GM21423 (cell line): ENCODE measurements around the gene EEF1AKMT2.
A peak's percentile ranks its signal among the peaks of the same experiment; 100 is the strongest.
"Not testable (repeated sequence)": the region's sequence is repeated elsewhere in the genome, so short reads cannot be mapped to it uniquely, and the experiment has no call there.

ENCODE experiments used
- ATAC-seq: cut with Tn5 transposase; IDR thresholded peaks from one replicate; pipeline ENCODE4 v1.9.1; 2021; ENCODE audit warnings: mild to moderate bottlenecking, moderate library complexity; ENCODE audit not compliant: unreplicated experiment

Gene EEF1AKMT2

DNA sequence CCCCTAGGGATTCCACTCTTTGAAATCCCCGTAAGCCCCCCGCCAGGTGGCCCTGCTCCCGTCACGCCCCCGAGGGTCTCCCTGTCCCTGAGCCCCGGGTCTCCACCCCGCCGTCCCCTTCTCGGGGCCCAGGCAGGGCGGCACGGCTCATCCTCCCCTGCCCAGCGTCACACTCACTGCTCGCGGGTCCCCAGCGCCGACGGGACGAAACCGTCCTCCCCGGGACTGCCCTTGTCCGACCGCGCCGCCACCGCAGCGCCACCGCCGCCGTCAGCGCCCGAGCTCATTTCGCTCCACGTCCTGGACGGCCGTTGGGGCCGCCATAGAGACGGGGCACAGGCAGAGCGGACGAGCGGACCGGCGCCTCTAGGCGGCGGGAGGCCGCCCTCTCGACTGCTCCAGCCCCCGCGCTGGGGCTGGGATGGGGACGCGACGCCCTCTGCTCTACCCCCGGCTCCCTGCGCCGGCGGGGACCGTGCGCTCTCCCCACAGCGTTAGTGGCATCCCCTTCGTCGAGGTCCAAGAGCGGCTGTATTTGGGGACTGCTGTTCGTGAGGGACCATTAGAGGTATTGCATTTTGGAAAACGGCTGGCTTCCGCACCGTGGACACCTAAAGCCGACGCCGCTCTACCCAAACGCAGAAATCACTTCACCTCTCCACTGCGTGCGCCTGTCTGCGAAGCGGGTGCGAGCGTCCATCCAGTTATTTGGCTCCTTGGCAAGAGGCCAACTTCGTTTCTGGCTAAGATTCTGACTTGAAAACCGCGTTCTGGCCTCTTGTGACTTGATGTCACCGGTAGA is at the start of gene EEF1AKMT2:
EEF1AKMT2 (minus strand) TSS at position 341 of the 802 bp plus-strand sequence; CDS start at position 287, 54 bp downstream.
- peak; percentile 90 for ATAC-seq

DNA sequence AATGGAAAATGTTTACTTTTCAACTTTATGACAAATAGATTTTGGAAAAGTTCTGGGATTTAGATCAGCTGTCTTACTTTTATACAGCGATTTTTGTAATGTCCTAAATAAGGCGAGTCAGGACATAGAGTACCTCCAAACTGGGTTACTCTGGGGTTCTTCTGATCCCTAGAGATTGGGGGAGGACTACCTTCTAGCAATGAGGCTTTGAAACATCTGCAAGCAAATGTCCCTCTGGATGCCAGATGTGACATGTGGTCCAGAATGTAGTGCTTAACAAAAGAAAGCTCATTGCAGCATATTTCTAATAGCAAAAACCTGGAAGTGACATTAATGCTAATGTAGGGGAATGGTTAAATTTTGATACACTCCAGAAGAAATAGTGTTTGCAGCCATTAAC is 46.0 kb upstream of the EEF1AKMT2 start:
- no peak for ATAC-seq

DNA sequence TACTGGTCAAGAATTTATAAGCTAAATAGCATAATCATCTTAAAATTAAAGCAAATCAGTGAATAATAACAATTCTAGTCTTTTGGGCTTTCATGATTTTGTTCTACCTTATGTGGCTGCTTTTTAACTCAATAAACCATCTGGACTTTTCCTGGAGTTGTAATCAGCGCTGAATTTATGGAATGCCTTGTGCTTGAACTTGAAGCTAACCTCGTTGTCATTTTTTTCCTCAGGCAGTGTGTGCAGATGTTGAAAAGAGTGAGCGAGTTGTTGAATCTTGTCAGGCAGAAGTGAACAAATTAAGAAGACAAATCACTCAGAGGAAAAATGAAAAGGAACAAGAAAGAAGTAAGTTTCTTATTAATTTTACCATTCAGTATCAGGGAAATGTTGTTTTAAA is 39.4 kb upstream of the EEF1AKMT2 start:
- no peak for ATAC-seq

DNA sequence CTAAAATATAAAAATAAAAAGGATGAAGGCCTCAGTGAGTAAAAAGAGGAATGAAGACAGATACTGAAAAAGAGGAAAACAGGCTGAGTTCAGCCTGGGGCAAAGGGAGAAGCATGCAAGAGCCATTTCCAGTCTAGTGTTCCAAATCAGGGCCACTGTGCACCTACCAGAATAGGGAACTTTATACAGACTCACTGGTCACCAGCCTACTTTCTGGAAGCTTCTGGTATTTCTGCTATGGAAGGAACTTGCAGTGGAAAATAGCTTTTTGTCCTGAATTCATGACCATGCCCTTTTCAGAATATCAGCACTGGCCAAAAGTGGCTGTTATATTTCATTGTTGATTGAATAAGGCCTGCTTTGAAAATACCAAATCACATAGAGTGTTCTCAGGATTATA is 38.8 kb upstream of the EEF1AKMT2 start:
- no peak for ATAC-seq

DNA sequence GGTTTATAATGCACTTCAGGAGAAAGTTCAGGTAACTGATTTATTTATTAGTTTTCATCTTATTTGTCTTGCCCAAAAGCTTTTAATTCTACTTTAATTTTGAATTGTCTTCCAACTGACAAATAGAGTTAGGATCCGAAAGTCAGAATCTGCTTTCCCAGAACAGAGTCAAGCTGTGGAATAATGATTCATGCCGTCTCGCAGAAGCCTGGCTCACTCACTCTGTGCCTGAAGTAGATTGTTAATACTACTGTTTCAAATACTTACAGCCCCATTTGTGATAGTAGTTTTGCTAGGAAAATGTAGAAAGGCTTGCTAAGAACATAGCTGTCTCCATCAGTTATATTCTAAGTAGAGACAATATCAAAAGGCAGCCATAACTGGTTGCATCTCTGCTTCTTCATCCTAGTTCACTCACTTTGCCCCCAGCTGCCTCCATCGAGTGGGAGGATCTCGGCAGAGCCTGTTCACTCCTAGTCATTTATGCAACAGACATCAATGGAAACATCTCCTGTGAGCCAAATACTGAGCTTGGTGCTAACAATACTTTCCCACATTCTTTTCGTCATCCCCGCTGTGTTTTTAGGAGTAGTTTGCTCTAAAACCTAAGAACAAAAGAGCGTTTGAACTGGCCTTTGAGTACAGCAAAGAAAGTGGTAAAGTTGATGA is 37.9 kb upstream of the EEF1AKMT2 start:
- ATAC-seq: no peak

DNA sequence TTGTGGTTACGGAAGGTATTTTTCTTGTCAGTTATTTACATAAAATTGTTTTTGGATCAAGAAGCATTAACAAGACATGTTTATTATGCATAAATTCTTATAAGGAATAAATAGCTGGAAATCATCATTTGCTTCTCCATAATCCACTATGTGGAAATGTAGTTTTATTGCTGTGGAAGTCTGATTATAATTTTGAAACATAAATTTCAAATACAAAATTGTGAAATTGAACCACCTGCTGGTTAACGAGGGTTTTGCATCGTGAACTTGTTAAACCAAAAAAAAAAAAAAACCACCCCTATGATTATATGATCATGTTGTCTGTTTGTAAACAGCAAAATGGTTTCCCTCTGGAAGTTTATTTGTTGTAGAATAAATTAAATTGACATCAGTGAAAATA is 35.8 kb upstream of the EEF1AKMT2 start:
- ATAC-seq: no peak

DNA sequence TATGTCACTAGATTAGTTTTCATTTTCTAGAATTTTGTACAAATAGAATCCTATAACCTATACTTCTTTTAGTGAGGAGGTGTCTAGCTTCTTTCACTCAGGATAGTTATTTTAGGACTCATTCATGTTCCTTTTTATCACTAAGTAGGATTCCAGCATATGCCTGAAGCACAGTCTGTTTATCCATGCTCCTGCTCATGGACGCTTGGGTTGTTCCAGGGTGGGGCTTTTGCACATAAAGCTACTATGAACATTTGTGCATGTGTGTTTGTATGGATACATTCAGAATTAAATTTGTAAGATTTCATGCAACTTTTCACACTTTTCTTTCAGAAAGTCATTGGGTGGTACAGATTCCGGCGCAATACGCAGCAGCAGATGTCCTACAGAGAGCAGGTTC is 34.6 kb upstream of the EEF1AKMT2 start:
- ATAC-seq: no peak

DNA sequence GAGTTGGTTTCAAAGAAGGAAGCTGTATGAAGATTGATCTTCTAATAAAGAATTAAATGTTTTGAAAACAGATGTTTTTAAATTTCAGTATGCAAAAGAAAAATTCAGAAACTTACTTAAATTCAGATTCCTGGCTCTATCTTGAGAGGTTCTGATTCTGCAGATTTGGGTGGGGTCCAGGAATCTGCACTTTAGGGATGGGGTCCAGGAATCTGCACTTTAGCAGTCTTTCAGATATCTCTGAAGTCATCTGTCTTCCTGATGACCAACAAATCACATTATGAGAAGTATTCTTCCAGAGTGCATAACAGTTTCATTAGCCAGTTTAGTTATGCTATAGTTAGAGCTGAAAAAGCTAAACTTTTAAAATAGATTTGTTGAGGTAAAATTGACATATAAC is 34.0 kb upstream of the EEF1AKMT2 start:
- ATAC-seq: no peak

DNA sequence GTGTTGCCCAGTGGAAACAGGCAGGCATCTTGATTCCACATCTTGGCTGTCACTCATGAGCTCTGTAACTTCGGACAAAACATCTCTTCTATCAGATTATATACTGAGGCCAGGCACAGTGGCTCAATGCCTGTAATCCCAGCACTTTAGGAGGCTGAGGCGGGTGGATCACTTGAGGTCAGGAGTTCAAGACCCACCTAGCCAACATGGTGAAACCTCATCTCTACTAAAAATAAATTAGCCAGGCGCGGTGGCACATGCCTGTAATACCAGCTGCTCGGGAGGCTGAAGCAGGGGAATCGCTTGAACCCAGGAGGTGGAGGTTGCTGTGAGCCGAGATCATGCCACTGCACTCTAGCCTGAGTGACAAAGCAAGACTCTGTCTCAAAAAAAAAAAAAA is 33.2 kb upstream of the EEF1AKMT2 start:
- not testable (repeated sequence) for ATAC-seq

DNA sequence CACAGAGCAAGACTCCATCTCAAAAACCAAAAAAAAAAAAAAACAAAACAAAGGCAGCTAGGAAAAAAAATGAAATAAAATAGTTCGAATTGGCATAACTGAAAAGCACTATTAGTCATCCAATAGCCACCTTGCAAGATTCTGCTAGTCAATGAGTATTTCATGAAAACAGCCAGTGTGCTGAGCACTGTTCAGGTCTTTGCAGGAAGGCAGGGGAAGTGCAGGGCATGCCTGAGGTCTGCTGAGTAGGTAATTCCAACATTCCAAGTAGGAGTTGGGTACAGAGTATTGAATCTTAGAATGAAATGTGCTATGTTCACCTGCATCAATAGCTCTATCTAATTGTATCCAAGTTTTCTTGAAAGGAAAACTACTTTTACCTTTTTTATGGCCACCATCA is 32.8 kb upstream of the EEF1AKMT2 start:
- ATAC-seq: no peak

DNA sequence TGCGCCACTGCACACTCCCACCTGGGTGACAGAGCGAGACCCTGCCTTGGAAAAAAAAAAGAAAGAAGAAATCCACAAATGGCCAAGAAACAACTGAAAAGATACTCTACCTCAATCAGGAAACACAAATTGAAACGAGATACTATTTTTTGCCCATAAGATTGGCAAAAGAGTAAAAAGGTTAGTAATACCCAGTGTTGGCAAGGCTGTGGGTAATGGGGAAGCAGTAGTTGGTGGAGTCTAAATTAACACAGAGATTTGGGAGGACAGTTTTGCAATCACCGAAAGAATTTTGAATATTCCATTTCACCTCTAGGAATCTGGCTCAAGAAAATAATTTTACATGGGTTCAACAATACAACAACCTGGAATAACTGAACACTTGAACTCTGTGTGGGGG is 29.8 kb upstream of the EEF1AKMT2 start:
- no peak for ATAC-seq

DNA sequence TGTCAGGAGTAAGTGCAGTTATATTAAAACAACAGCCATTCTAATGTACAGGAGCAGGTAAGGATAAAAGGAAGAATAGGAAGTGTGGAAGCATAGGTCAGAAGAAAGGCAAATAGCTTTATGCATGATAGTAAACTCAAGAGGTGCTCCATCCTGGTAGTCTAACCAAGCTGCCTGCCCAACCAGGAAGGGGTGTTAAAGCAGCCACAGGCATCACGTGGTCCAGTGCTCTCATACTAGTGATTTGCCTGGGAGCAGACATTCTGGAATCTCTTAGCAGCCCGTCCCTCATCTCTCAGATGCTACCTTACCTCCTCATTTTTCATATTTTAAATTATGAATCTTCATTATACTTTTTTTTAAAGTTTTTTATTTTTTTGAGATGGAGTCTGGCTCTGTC is 28.4 kb upstream of the EEF1AKMT2 start:
- ATAC-seq: no peak

DNA sequence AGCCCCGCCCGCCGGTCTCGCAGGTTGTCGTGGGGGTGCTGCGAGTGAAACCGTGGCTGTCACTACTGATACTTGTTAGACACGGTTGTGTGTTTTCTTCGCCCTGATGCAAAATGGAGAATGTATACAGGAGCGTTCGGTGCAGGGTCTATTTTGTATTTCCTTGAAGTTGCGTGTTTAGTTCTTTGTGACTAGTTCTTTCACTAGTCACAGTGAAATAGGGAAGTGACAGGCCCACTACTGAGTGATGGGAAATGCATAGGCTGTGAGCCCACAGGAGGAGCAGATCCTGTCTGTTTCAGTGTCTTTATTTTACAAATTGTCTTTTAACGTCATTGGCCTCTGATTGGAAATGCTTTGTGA is 10.6 kb upstream of the EEF1AKMT2 start:
- peak; percentile 47 for ATAC-seq

DNA sequence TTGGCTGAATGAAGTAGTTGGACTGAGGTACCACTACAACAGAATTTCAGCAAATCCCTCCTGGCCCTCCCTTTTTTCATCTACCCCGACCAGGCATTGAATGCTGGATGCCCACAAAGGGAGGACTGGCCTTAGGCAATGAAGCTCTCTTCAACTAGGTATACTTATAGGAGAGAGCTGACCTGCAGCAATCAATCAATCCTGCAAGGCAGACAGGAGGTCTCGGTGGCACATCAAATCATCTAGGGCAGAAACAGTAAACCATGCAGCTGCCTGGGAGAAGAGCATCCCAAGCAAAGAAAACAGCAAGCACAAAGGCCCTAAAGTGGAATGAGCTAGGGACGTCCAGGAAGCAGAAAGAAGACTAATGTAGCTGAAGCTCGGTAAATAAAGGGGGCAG is 7.5 kb upstream of the EEF1AKMT2 start:
- ATAC-seq: no peak

DNA sequence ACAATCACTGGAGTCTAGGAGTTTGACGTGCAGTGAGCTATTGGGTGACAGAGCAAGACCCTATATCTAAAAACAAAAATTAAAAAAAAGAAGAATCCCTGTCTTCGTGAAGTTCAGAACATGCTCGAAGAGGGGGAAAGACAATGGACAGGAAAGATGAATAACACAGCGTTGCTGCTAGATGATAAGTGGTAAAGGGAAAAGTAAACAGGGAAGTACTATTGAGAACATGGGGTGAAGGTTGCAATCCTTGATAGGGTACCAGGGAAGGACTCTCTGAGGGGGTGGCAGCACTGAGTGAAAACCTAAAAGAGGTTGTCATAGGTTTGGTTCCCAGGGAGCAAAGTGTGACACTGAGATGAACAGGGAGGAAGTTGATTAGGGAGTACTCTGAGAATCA is 7.1 kb upstream of the EEF1AKMT2 start:
- ATAC-seq: no peak

DNA sequence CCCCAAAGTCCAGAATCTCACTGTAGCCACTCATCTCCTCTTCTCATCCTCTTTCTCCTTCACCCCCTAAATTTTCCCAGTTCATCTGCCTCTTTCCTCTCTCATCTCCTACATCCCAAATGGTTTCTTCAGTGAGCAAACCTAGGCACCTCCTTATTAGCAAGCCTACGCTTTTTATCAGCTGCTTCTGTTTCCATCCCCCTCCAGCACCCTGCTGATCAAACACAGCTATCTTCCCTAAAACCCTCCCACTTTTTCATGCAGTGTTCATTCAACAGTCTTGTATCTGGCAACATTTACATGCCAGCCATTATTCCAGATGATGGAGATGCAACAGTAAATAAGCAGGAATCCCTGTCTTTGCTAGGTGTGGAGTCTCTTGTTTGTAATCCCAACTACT is 6.7 kb upstream of the EEF1AKMT2 start:
- ATAC-seq: no peak

DNA sequence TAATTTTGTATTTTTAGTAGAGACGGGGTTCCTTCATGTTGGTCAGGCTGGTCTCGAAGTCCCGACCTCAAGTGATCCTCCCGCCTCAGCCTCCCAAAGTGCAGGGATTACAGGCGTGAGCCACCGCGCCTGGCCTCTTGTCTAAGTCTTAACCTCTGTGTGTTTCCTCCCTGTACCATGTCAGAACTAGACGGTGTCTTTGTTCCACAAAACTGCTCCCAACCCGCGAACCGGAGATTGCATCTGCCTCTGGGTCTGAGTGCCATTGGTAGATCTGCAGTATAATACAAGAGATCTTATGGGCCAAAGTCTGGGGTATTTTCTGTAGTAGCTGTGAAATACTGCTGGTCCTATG is 1.3 kb upstream of the EEF1AKMT2 start:
- ATAC-seq: no peak

DNA sequence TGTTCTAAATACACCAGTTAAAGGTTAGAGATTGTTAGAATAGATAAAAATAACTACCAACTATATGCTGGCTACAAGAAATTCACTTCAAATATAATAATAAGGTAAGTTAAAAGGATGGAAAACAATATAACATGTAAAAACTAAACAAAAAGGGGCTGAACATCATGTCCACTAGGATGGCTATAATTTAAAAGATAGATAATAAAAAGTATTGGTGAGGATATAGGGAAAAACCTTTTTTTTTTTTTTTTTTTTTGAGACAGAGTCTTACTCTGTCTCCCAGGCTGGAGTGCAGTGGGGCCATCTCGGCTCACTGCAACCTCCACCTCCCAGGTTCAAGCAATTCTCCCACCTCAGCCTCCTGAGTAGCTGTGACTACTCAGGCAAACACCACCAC is 8.8 kb downstream of the EEF1AKMT2 start:
- ATAC-seq: not testable (repeated sequence)

DNA sequence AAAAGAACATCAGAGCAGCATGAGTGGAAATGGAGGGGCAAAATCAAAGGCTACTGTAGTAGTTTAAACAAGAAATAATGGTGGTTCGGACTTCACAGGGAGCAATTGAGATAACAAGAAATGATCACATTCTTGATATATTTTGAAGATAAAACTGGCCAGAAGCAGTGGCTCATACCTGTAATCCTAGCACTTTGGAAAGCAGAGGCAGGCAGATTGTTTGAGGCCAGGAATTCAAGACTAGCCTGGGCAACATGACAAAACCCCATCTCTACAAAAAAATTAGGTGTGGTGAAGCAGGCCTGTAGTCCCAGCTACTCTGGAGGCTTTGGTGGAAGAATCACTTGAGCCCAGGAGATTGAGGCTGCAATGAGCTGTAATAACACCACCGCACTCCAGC is 22.9 kb downstream of the EEF1AKMT2 start:
- ATAC-seq: no peak

DNA sequence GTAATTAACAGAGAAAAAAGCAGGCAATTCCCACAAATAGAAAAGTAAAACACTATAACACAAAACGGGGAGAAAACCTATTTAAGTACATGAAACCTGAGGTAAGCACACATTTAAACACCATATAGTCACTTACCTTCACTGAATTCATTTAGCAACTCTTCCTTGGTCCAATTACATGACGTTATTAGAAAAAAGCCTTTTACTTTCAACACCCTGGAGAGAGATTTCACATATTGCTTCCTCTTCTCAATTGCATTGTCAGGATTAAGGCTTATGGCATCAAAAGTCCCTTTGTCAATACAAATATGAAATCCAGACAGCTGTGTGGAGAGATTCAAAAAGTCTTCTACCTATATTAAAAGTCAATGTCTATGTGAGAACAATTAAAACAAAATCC is 26.4 kb downstream of the EEF1AKMT2 start:
- no peak for ATAC-seq

DNA sequence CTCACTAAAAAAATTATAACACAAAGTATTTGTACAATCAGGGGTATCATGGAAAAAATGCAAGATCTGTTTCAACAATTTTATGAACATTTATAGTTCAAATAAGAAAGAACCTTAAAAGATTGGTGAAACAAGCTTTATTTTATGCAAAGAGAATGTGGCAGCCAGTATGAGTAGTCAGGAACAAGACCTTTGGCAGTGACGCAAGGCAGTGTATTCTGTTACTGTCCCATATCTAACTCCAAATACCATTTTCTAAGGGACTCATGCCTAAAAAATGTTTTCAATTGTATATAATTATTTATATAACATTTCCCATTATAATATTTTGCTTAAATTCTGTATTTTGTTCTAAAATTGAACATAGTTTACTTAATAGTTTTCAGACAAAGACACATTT is 28.4 kb downstream of the EEF1AKMT2 start:
- ATAC-seq: no peak

DNA sequence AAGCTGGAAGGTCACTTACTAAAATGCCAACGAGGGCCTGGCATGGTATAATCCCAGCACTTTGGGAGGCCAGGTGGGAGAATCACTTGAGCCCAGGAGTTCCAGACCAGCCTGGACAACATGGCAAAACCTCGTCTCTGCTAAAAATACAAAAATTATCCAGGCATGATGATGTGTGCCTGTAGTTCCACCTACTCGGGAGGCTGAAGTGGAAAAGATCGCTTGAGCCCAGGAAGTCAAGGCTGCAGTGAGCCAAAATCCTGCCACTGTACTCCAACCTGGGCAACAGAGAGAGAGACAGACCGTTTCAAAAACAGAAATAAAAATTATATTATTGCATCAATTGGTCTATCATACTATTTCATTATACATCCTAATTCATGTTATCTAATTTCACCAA is 29.4 kb downstream of the EEF1AKMT2 start:
- ATAC-seq: no peak
